Sigmoid colon (tissue), 7 donors: Measurements from ENCODE around the gene ACTR6. TPM values are rescaled to one million over a fixed set of nuclear protein-coding genes. Genes with fewer than 3 reads are reported as not detected.

Experiments
- DNase-seq: peaks from one replicate; pipeline ENCODE4 v3.0.0-alpha.2; 2019
- H3K27ac ChIP-seq, 4 donors: fragments of 200-600 bp; sonication (generic); one replicate each; pipeline ENCODE4 v1.5.1; 2016 to 2019; ENCODE audit warnings: mild to moderate bottlenecking in 1 of 4
- H3K27me3 ChIP-seq, 3 donors: fragments of 200-600 bp; sonication (generic); one replicate each; pipeline ENCODE4 v1.5.1; 2019; ENCODE audit warnings: mild to moderate bottlenecking in 1 of 3
- H3K36me3 ChIP-seq, 4 donors: fragments of 200-600 bp; sonication (generic); one replicate each; pipeline ENCODE4 v1.5.1; 2016 to 2019
- H3K4me1 ChIP-seq, 4 donors: fragments of 200-600 bp; sonication (generic); one replicate each; pipeline ENCODE4 v1.5.1; 2017 to 2019
- H3K4me3 ChIP-seq, 4 donors: fragments of 200-600 bp; sonication (generic); one replicate each; pipeline ENCODE4 v1.5.1; 2017 to 2019; ENCODE audit warnings: mild to moderate bottlenecking in 2 of 4, moderate library complexity in 1 of 4
- H3K9me3 ChIP-seq, 4 donors: fragments of 200-600 bp in 3 of 4; sonication (generic) in 3 of 4; one replicate each; pipeline versions ENCODE4 v1.5.1 to v1.6.1; 2013 to 2019
- EP300 ChIP-seq, 4 donors: sonication (generic); formaldehyde crosslinking; IDR thresholded peaks; one replicate each; pipeline ENCODE4 v1.6.1; 2017; ENCODE audit warnings: antibody characterized with exemption in 4 of 4
- POLR2A ChIP-seq, 2 donors: fragments of 450-650 bp; IDR thresholded peaks; one replicate each; pipeline ENCODE4 v1.6.1; 2016; ENCODE audit warnings: antibody characterized with exemption in 2 of 2, mild to moderate bottlenecking in 2 of 2, moderate library complexity in 2 of 2
- POLR2AphosphoS5 ChIP-seq, 4 donors: sonication (generic); formaldehyde crosslinking; IDR thresholded peaks; one replicate each; pipeline ENCODE4 v1.6.1; 2017; ENCODE audit warnings: antibody characterized with exemption in 4 of 4
- WGBS, 2 donors: extraction: QIAGEN DNeasy Blood & Tissue Kit; methylation state at CpG; one replicate each; pipeline ENCODE4 v1.1.7; 2013; 5-methylcytosine and 5-hydroxymethylcytosine counted together
- intact Hi-C: fragments of 100-400 bp; cut with DNase I; formaldehyde crosslinking; loops from one replicate; pipeline ENCODE4 v1.15.1; 2023
- polyA plus RNA-seq, 3 donors: library from polyadenylated mRNA; stranded (reverse); fragments of 200-250 nt; gene quantifications; one replicate each; pipeline ENCODE4 v1.2.3, GENCODE V29; 2013
- total RNA-seq, 4 donors: library from RNA; depleted of rRNA; stranded (reverse); fragments of >200 nt; gene quantifications; one replicate each; pipeline ENCODE4 v1.1.0, GENCODE V29; 2016
- TF ChIP-seq, protein P1 (sequence below), 4 experiments: fragments of 450-650 bp in 3 of 4; fragments of 200-600 bp in 1 of 4; IDR thresholded peaks; one replicate each; pipeline ENCODE4 v1.5.1; 2016 to 2019; ENCODE audit warnings: antibody characterized with exemption in 4 of 4, mild to moderate bottlenecking in 3 of 4, moderate library complexity in 2 of 4
- donor health status: healthy with polysubstance abuse.
- donor health status: Bipolar disorder and iron deficiency.
- donor health status: healthy.

The ACTR6 gene
- total and polyA plus RNA-seq, 7 donors, result 9.1 to 37.5 (median 24.2) TPM

DNA sequence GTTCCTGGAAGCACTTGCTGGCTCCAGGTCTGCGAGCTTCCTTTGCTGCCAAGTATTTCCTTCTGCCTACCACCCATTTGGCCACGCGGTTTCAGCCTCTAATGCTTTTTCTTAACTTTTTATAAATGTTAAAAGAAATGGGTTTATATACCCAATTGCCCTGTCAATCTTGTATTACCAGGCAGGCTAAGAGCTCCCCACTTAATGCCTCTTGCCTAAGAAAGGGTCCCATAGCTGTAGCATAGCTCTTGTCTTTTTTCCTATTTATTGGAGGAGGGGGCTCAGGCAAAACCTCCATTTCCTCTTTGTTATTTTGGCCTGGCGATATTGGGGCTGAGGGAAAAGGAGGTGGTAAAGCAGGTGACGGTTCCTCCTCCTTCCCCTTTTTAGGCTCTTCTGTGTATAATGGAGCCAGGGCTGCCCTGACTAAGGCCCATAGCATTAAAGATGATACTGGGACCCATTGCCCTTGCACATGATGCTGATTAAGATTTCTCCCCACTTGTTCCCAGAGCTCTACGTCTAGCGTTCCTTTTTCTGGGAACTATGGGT, 36.4 kb upstream of the ACTR6 start:
- Histone ChIP-seq H3K9me3 (no peaks in the 10 kb centered on the region), H3K4me1 (peaks cover 0 to 12% (median 11%) of the 10 kb centered on the region in 4 donors), H3K27me3 (no peaks in the 10 kb centered on the region), H3K27ac (no peak overlapping the region), H3K4me3 (peak overlapping the region in 3 of 4 donors; percentile 18 to 29 (median 23)), H3K36me3 (no peaks in the 10 kb centered on the region)
- intact Hi-C loops, result loop anchor here (2.0 kb wide), 1 partner anchor 37 kb away; the partner anchor contains the start of gene ACTR6
- WGBS, 2 donors, result 45 to 49% methylated on average over 7 of the region's 7 CpGs
- DNase-seq, result no peak
- TF ChIP-seq EP300 (IDR thresholded peaks at IDR 0.05) (no peak), POLR2AphosphoS5 (IDR thresholded peaks at IDR 0.05) (no peak), POLR2A (IDR thresholded peaks at IDR 0.05) (no peak)
- TF ChIP-seq, protein P1, sequence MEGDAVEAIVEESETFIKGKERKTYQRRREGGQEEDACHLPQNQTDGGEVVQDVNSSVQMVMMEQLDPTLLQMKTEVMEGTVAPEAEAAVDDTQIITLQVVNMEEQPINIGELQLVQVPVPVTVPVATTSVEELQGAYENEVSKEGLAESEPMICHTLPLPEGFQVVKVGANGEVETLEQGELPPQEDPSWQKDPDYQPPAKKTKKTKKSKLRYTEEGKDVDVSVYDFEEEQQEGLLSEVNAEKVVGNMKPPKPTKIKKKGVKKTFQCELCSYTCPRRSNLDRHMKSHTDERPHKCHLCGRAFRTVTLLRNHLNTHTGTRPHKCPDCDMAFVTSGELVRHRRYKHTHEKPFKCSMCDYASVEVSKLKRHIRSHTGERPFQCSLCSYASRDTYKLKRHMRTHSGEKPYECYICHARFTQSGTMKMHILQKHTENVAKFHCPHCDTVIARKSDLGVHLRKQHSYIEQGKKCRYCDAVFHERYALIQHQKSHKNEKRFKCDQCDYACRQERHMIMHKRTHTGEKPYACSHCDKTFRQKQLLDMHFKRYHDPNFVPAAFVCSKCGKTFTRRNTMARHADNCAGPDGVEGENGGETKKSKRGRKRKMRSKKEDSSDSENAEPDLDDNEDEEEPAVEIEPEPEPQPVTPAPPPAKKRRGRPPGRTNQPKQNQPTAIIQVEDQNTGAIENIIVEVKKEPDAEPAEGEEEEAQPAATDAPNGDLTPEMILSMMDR (IDR thresholded peaks at IDR 0.05), result no peak

DNA sequence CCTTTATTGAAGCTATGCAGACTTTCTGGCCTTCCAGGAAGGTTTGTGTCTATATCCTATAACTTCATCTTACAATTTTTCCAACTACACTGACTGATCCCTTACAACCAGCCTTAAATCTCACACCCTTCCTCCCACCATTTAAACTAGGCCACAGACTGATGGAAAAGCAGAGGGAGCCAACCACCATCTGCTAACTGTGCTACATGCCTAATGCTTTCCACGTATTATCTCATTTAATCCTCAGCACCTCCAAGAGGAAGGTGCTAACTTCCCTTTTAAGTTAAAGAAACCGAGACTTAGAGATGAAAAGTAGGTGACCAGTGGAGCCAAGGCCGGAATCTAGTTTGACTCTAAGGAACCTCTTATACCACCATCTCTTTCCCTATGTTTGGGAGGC, 35.3 kb upstream of the ACTR6 start:
- H3K4me1 ChIP-seq, result peaks cover 0 to 16% (median 15%) of the 10 kb centered on the region in 4 donors
- H3K9me3 ChIP-seq, result no peaks in the 10 kb centered on the region
- TF ChIP-seq, protein P1 (IDR thresholded peaks at IDR 0.05), result no peak
- TF ChIP-seq POLR2AphosphoS5 (IDR thresholded peaks at IDR 0.05) (no peak), POLR2A (IDR thresholded peaks at IDR 0.05) (no peak), EP300 (IDR thresholded peaks at IDR 0.05) (no peak)
- H3K4me3 ChIP-seq, result no peak overlapping the region
- no peaks in the 10 kb centered on the region for H3K36me3 ChIP-seq
- intact Hi-C loops, result loop anchor here (2.0 kb wide), 1 partner anchor 35 kb away; the partner anchor contains the start of gene ACTR6
- H3K27ac ChIP-seq, result no peak overlapping the region
- WGBS, 2 donors, result 92 to 94% methylated on average over 3 of the region's 3 CpGs
- DNase-seq, result no peak
- no peaks in the 10 kb centered on the region for H3K27me3 ChIP-seq

DNA sequence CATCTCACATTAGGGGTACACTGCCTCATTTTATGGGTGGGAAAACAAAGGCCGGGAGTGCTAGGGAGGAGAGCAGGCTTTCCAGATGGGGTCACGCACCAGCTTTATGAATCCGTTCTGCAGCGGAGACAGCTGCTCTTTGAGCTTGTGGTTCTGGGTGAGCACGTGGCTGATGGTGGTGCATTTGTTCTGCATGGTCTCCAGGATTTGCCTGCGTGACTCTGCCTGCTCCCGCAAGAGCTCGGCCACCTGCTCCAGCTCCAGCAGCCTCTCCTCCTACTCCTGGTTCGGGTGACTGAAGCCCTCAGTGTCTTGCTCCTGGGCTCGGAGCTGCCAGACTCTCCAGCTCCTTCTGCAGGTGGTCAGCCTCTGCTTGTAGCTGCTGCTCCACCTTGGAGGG, 34.4 kb upstream of the ACTR6 start:
- Histone ChIP-seq H3K4me1 (peaks cover 0 to 25% (median 24%) of the 10 kb centered on the region in 4 donors), H3K4me3 (no peak overlapping the region), H3K36me3 (no peaks in the 10 kb centered on the region), H3K9me3 (no peaks in the 10 kb centered on the region), H3K27ac (no peak overlapping the region), H3K27me3 (no peaks in the 10 kb centered on the region)
- TF ChIP-seq EP300 (IDR thresholded peaks at IDR 0.05), result no peak
- no peak for TF ChIP-seq POLR2A (IDR thresholded peaks at IDR 0.05)
- TF ChIP-seq, protein P1 (IDR thresholded peaks at IDR 0.05), result no peak
- TF ChIP-seq POLR2AphosphoS5 (IDR thresholded peaks at IDR 0.05), result no peak
- no peak for DNase-seq
- 95 to 96% methylated on average over 10 of the region's 10 CpGs for WGBS, 2 donors
- intact Hi-C loops, result no loop called here

DNA sequence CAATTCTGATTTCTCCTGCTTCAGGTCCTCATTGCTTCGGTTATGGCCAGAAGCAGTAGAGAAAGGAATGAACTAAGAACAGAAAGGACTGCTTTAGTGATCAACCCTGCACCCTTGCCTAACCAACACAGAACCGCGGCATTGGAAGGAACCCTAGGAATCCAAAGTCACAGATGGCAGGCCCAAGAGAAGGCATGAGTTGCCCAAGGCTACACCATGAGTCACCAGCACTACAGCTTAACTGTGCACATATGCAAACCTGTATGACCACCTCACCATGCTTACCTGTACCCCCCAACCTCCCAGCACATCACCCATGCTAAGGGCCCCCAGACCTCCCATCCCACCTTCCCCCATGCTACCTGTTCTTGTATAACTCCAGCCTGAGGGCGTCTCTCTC, 32.1 kb upstream of the ACTR6 start:
- Histone ChIP-seq H3K27me3 (no peaks in the 10 kb centered on the region), H3K9me3 (no peaks in the 10 kb centered on the region), H3K36me3 (no peaks in the 10 kb centered on the region), H3K4me1 (peaks cover 0 to 27% (median 25%) of the 10 kb centered on the region in 4 donors), H3K4me3 (no peak overlapping the region), H3K27ac (no peak overlapping the region)
- intact Hi-C loops, result no loop called here
- TF ChIP-seq POLR2A (IDR thresholded peaks at IDR 0.05) (no peak), EP300 (IDR thresholded peaks at IDR 0.05) (no peak), POLR2AphosphoS5 (IDR thresholded peaks at IDR 0.05) (no peak)
- TF ChIP-seq, protein P1 (IDR thresholded peaks at IDR 0.05), result no peak
- DNase-seq, result no peak
- 91 to 95% methylated on average over 4 of the region's 4 CpGs for WGBS, 2 donors

DNA sequence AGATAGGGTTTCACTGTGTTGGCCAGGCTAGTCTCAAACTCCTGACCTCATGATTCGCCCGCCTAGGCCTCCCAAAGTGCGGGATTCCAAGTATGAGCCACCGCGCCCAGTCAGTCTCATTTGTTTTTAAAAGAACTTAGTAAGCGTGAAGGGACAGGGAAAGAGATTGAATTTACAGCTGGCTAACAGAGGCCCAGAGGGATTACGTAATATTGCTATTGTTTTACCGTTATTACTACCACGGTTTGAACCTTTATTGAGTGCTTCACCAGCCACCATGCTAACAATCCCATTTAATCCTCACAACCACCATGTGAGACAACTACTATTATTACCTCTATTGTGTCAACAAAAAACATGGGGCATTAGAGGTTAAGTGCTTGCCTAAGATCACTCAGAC, 31.3 kb upstream of the ACTR6 start:
- Histone ChIP-seq H3K27ac (no peak overlapping the region), H3K36me3 (no peaks in the 10 kb centered on the region), H3K4me1 (peaks cover 0 to 19% (median 17%) of the 10 kb centered on the region in 4 donors), H3K27me3 (no peaks in the 10 kb centered on the region), H3K9me3 (no peaks in the 10 kb centered on the region), H3K4me3 (no peak overlapping the region)
- DNase-seq, result no peak
- TF ChIP-seq, protein P1 (IDR thresholded peaks at IDR 0.05), result no peak
- no peak for TF ChIP-seq POLR2A (IDR thresholded peaks at IDR 0.05)
- TF ChIP-seq EP300 (IDR thresholded peaks at IDR 0.05), result no peak
- no peak for TF ChIP-seq POLR2AphosphoS5 (IDR thresholded peaks at IDR 0.05)
- intact Hi-C loops, result no loop called here
- 96% methylated on average over 9 of the region's 9 CpGs for WGBS, 2 donors
